Bronchial epithelial cell (primary cell): ENCODE data around the gene ATF5. TPM values are rescaled to one million over a fixed set of nuclear protein-coding genes. Genes with fewer than 3 reads are reported as not detected.

Source experiments
- DNase-seq: peaks from one replicate; pipeline ENCODE4 v3.0.0-alpha.2; 2010; ENCODE audit warnings: low read depth
- FAIRE-seq: peaks from 2 replicates; lab custom pipeline; 2011; peaks lifted over from hg19 to GRCh38; lab: Jason Lieb, UNC
- H3K27me3 ChIP-seq: 2 replicates; pipeline ENCODE4 v1.5.1; 2011; ENCODE audit warnings: low read length; ENCODE audit not compliant: control insufficient read depth, insufficient read depth
- H3K36me3 ChIP-seq: 2 replicates; pipeline ENCODE4 v1.5.1; 2011; ENCODE audit warnings: low read length; ENCODE audit not compliant: control insufficient read depth, insufficient read depth
- H3K4me3 ChIP-seq: 2 replicates; pipeline ENCODE4 v1.5.1; 2011; ENCODE audit warnings: mild to moderate bottlenecking, low read depth, low read length, control low read depth
- total RNA-seq: library from RNA; depleted of rRNA; stranded (reverse); fragments of >200 nt; gene quantifications from 2 replicates; pipeline ENCODE4 v1.2.1, GENCODE V29; 2014
- TF ChIP-seq, protein P1 (sequence below): IDR thresholded peaks from 2 replicates; pipeline ENCODE4 v1.5.1; 2011; ENCODE audit warnings: mild to moderate bottlenecking, moderate library complexity, low read length, control low read depth, inconsistent platforms; ENCODE audit not compliant: insufficient read depth, severe bottlenecking

ATF5 gene
- total RNA-seq, 1 donor from 2014 or later: 1.8 TPM

DNA sequence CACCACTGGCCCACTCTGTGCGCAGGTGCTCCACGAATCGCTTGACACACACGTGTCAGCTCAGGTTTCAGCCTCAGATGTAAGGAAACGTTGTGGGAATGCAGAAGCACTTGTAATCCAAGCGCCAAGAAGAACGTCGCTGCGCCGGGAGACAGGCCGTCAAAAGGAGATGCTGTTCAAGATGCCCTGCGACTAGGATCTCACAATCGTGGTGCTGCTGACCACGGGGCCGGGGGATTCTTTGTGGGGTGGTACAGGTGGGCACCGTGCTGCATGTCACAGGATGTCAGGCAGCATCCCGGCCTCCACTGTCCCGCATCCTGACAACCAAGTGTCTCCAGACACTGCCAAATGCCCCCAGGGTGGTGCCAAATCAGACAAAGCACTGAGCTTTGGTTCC, 48.9 kb downstream of the ATF5 start:
- Histone ChIP-seq H3K36me3 (peaks cover 4% of the 10 kb centered on the region), H3K27me3 (no peaks in the 10 kb centered on the region), H3K4me3 (no peak overlapping the region)
- DNase-seq: no peak
- TF ChIP-seq, protein P1, sequence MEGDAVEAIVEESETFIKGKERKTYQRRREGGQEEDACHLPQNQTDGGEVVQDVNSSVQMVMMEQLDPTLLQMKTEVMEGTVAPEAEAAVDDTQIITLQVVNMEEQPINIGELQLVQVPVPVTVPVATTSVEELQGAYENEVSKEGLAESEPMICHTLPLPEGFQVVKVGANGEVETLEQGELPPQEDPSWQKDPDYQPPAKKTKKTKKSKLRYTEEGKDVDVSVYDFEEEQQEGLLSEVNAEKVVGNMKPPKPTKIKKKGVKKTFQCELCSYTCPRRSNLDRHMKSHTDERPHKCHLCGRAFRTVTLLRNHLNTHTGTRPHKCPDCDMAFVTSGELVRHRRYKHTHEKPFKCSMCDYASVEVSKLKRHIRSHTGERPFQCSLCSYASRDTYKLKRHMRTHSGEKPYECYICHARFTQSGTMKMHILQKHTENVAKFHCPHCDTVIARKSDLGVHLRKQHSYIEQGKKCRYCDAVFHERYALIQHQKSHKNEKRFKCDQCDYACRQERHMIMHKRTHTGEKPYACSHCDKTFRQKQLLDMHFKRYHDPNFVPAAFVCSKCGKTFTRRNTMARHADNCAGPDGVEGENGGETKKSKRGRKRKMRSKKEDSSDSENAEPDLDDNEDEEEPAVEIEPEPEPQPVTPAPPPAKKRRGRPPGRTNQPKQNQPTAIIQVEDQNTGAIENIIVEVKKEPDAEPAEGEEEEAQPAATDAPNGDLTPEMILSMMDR: no peak
- FAIRE-seq: no peak

DNA sequence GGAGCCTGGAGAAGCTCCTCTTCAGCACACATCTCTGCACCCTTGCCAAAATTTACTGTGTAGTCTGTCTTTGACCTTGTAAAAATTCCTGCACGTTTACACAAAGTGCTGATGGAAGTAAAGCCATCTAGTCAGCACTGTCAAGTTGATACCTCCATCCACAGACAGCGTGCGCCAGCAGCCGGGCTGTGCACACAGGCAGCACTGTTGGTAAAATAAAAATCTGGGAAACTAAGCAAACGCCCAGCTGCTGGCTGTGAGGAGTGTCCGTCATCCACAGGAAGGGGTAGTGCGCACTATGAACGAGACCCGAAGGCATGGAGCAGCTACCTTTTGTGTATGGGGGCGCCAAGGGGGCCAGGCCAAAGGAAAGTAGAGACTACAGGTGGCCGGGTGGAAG, 49.3 kb downstream of the ATF5 start:
- TF ChIP-seq, protein P1: no peak
- FAIRE-seq: no peak
- H3K36me3 ChIP-seq: peaks cover 4% of the 10 kb centered on the region

DNA sequence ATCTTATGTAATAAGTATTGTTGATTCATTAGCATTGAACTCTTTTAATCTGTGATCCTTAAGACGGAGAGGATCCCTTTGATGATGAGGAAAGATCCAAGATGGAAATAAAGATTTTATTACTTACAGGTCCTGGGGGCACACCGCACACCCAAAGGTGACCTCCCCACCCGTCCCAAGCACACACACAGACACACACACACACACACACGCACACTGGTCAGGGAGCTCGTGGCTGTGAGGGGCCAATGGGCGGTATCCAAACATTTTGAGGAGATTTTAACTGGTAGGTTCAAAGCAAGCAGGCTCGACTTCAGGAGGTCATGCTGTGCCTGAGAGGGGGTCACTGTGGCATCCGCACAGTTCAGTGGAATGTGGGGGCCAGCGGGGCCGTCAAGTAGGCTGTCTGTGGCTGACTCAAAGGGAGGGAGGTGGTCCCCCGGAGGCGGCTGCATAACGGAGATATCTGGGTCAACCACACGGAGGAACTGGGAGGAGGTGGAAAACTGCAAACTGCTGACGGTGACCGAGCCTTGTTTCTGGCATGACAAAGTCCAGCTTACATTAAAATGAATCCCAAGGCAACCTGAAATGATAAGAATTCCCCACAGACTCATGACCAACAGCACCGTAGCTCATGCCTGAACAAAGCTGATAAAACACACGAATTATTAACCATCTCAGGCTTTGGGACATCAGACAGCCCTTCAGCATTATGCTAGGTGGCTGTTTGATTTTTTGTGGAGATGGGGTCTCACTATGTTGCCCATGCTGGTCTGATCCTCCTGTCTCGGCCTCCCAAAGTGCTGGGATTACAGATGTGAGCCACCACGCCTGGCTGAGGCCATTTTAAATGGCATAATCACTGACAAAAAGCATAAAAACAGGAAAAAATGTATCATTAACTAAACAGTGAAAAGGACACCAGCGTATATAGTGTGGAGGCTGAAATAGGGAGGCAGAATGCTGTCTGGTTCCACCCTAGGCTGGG, 52.9 kb downstream of the ATF5 start:
- DNase-seq: no peak
- peaks cover 6% of the 10 kb centered on the region for H3K36me3 ChIP-seq
- no peaks in the 10 kb centered on the region for H3K27me3 ChIP-seq
- H3K4me3 ChIP-seq: no peak overlapping the region
- no peak for FAIRE-seq
- TF ChIP-seq, protein P1: no peak

More for the DNA sequence above, 49.3 kb downstream of the ATF5 start:
- Histone ChIP-seq H3K4me3 (no peak overlapping the region), H3K27me3 (no peaks in the 10 kb centered on the region)
- DNase-seq: no peak

Other genes with a start within 250 kb of the ATF5 start
- 0.13 and 0.53 TPM in 2 replicates for gene ADM5, start 239.6 kb upstream of the ATF5 start, total RNA-seq
- gene CPT1C, start 238.1 kb upstream of the ATF5 start, total RNA-seq: 1.2 and 2.4 TPM in 2 replicates
- not detected in 2 replicates for gene TSKS, start 165.9 kb upstream of the ATF5 start, total RNA-seq
- 25.5 and 33.5 TPM in 2 replicates for gene AP2A1, start 162.2 kb upstream of the ATF5 start, total RNA-seq
- gene FUZ, start 115.9 kb upstream of the ATF5 start, total RNA-seq: 12.1 and 13.2 TPM in 2 replicates
- 8.2 and 10.2 TPM in 2 replicates for gene MED25, start 110.9 kb upstream of the ATF5 start, total RNA-seq
- gene PTOV1, start 78.0 kb upstream of the ATF5 start, total RNA-seq: 20.5 and 23.6 TPM in 2 replicates
- 26.8 and 37.9 TPM in 2 replicates for gene PNKP, start 61.6 kb upstream of the ATF5 start, total RNA-seq
- 3.7 and 7.4 TPM in 2 replicates for gene AKT1S1, start 51.9 kb upstream of the ATF5 start, total RNA-seq
- 2.1 and 3.1 TPM in 2 replicates for gene TBC1D17, start 51.5 kb upstream of the ATF5 start, total RNA-seq
- under 0.01 and 0.26 TPM in 2 replicates for gene IL4I1, start 32.3 kb upstream of the ATF5 start, total RNA-seq
- 11.8 and 12.1 TPM in 2 replicates for gene NUP62, start 299 bp downstream of the ATF5 start, total RNA-seq
- gene SIGLEC11, start 32.0 kb downstream of the ATF5 start, total RNA-seq: not detected in 2 replicates
- 14.5 and 17.7 TPM in 2 replicates for gene VRK3, start 96.2 kb downstream of the ATF5 start, total RNA-seq
- 9.9 and 13.7 TPM in 2 replicates for gene ZNF473, start 96.8 kb downstream of the ATF5 start, total RNA-seq
- gene IZUMO2, start 234.1 kb downstream of the ATF5 start, total RNA-seq: not detected in 2 replicates